K562 (cell line): ENCODE data around the gene TUBD1. TPM values are rescaled to one million over a fixed set of nuclear protein-coding genes. Genes with fewer than 3 reads are reported as not detected.

ENCODE experiments used
- BMI1 ChIP-seq: fragments of 150-350 bp; IDR thresholded peaks from 2 replicates; pipeline ENCODE4 v1.6.1; 2014; ENCODE audit warnings: low read length
- CREB5 ChIP-seq: fragments of 250-450 bp; sonication (Bioruptor Pico); IDR thresholded peaks from 2 replicates; pipeline ENCODE4 v1.5.0; 2020; ENCODE audit warnings: mild to moderate bottlenecking
- FOXJ3 ChIP-seq: sonication (generic); formaldehyde crosslinking; IDR thresholded peaks from 2 replicates; pipeline ENCODE4 v1.4.0; 2020; ENCODE audit warnings: mild to moderate bottlenecking, missing genetic modification reagents
- HLTF ChIP-seq: fragments of 450-650 bp; IDR thresholded peaks from 2 replicates; pipeline ENCODE4 v1.6.1; 2016
- L3MBTL2 ChIP-seq: fragments of 450-650 bp; IDR thresholded peaks from 2 replicates; pipeline ENCODE4 v1.6.1; 2016; ENCODE audit warnings: mild to moderate bottlenecking, moderate library complexity
- MCM5 ChIP-seq: fragments of 450-650 bp; IDR thresholded peaks from 2 replicates; pipeline ENCODE4 v1.6.1; 2016; ENCODE audit warnings: low read depth
- NR2F6 ChIP-seq: fragments of 450-650 bp; formaldehyde crosslinking; IDR thresholded peaks from 2 replicates; pipeline ENCODE4 v1.4.0; 2020; ENCODE audit warnings: mild to moderate bottlenecking
- PHB2 ChIP-seq: fragments of 450-650 bp; IDR thresholded peaks from 2 replicates; pipeline ENCODE4 v1.6.1; 2017; ENCODE audit warnings: low read depth
- SIN3A ChIP-seq, 2 experiments: fragments of 150-350 bp in 1 of 2; IDR thresholded peaks; 2 replicates each; pipeline ENCODE4 v1.6.1; 2011 to 2016; ENCODE audit warnings: borderline replicate concordance in 2 of 2, low read depth in 2 of 2, low read length in 2 of 2, mild to moderate bottlenecking in 2 of 2, moderate library complexity in 2 of 2; ENCODE audit not compliant: control insufficient read depth in 1 of 2
- TBP ChIP-seq: optimal IDR thresholded peaks from 2 replicates; pipeline ENCODE3; 2011; ENCODE audit warnings: low read depth, low read length, improper control_type of control experiment
- TSC22D4 ChIP-seq: fragments of 450-650 bp; IDR thresholded peaks from 2 replicates; pipeline ENCODE4 v1.6.1; 2016; ENCODE audit warnings: missing genetic modification characterization, missing biosample characterization, control low read depth
- ZC3H4 ChIP-seq: sonication (generic); formaldehyde crosslinking; IDR thresholded peaks from 2 replicates; pipeline ENCODE4 v1.9.0; 2021; ENCODE audit warnings: missing genetic modification reagents, borderline replicate concordance
- ZNF12 ChIP-seq: sonication (generic); formaldehyde crosslinking; IDR thresholded peaks from 2 replicates; pipeline ENCODE4 v1.4.0; 2020; ENCODE audit warnings: mild to moderate bottlenecking, missing genetic modification reagents
- ZNF347 ChIP-seq: fragments of 450-650 bp; formaldehyde crosslinking; IDR thresholded peaks from 2 replicates; pipeline ENCODE4 v1.4.0; 2020; ENCODE audit warnings: low read depth, mild to moderate bottlenecking, moderate library complexity
- ZNF57 ChIP-seq: fragments of 450-650 bp; formaldehyde crosslinking; IDR thresholded peaks from 2 replicates; pipeline ENCODE4 v1.4.0; 2020; ENCODE audit warnings: mild to moderate bottlenecking, moderate library complexity
- polyA plus RNA-seq, 8 experiments: library from polyadenylated mRNA; depleted of rRNA in 4 of 8; stranded (reverse) in 5 of 8; unstranded in 3 of 8; fragments of >200 nt; fragmentation: Nextera tagmentation in 2 of 8; fragmentation: Illumina TruSeq in 1 of 8; extraction: Ambion mirVana in 2 of 8; extraction: Trizol in 1 of 8; gene quantifications; 2 replicates each; pipeline versions ENCODE4 v1.2.1 to v1.2.3, GENCODE V29; 2011 to 2014; ENCODE audit warnings: inconsistent platforms in 1 of 8, missing spikeins in 1 of 8
- total RNA-seq, 7 experiments: library from RNA; depleted of rRNA in 6 of 7; stranded (reverse); fragments of >200 nt in 6 of 7; fragmentation: Illumina TruSeq in 2 of 7; extraction: Trizol in 2 of 7; gene quantifications; 2 replicates each; pipeline versions ENCODE4 v1.2.1 to v1.2.3, GENCODE V29; 2011 to 2021; ENCODE audit warnings: low replicate concordance in 1 of 7
- TF ChIP-seq, protein P1 (sequence below): fragments of 250-450 bp; sonication (Bioruptor Pico); IDR thresholded peaks from 2 replicates; pipeline ENCODE4 v1.4.0; 2020; ENCODE audit warnings: mild to moderate bottlenecking, moderate library complexity
- TF ChIP-seq, protein P2 (sequence below): sonication (generic); formaldehyde crosslinking; IDR thresholded peaks from 2 replicates; pipeline ENCODE4 v1.8.0; 2022; ENCODE audit warnings: mild to moderate bottlenecking, missing genetic modification reagents
- TF ChIP-seq, protein P3 (sequence below): IDR thresholded peaks from 3 replicates; pipeline ENCODE4 v1.6.1; 2011; ENCODE audit warnings: borderline replicate concordance, mild to moderate bottlenecking, moderate library complexity; ENCODE audit not compliant: insufficient read length; ENCODE audit errors: extremely low read depth

Gene TUBD1
- total and polyA plus RNA-seq, 9 of the 15 experiments (the other 6 are each of a cell fraction or from before 2014, with no cell fraction given): 10.8 to 35.3 (median 17.9) TPM

- TF ChIP-seq TSC22D4: no peak
- no peak for TF ChIP-seq PHB2
- TF ChIP-seq TBP: no peak
- TF ChIP-seq ZC3H4: 0 out of 2 replicates have a peak, but pooled peaks have one; percentile 85
- no peak for TF ChIP-seq MCM5
- peak; percentile 87; the same call in 1 of the 2 replicates for TF ChIP-seq CREB5 (CRISPR knock-in tag)
- TF ChIP-seq, protein P1, sequence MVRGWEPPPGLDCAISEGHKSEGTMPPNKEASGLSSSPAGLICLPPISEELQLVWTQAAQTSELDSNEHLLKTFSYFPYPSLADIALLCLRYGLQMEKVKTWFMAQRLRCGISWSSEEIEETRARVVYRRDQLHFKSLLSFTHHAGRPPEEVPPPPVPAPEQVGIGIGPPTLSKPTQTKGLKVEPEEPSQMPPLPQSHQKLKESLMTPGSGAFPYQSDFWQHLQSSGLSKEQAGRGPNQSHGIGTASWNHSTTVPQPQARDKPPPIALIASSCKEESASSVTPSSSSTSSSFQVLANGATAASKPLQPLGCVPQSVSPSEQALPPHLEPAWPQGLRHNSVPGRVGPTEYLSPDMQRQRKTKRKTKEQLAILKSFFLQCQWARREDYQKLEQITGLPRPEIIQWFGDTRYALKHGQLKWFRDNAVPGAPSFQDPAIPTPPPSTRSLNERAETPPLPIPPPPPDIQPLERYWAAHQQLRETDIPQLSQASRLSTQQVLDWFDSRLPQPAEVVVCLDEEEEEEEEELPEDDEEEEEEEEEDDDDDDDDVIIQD (CRISPR knock-in tag): no peak
- TF ChIP-seq HLTF: peak; percentile 15; the same call in 1 of the 2 replicates
- peak; percentile 89 for TF ChIP-seq ZNF57 (CRISPR knock-in tag)
- TF ChIP-seq BMI1: no peak
- TF ChIP-seq, protein P2, sequence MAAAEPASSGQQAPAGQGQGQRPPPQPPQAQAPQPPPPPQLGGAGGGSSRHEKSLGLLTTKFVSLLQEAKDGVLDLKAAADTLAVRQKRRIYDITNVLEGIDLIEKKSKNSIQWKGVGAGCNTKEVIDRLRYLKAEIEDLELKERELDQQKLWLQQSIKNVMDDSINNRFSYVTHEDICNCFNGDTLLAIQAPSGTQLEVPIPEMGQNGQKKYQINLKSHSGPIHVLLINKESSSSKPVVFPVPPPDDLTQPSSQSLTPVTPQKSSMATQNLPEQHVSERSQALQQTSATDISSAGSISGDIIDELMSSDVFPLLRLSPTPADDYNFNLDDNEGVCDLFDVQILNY: no peak
- peak; percentile 85 for TF ChIP-seq ZNF347 (CRISPR knock-in tag)
- peak in 1 of 2 experiments; percentile 93; a peak in 1 of 4 replicates for TF ChIP-seq SIN3A (IDR thresholded peaks at IDR 0.05; ENCODE audit: borderline replicate concordance in 2 of 2, control insufficient read depth in 1 of 2, low read depth in 2 of 2, low read length in 2 of 2)
- peak; percentile 6; the same call in 1 of the 2 replicates for TF ChIP-seq NR2F6 (CRISPR knock-in tag)
- no peak for TF ChIP-seq L3MBTL2
- TF ChIP-seq ZNF12 (CRISPR knock-in tag): 0 out of 2 replicates have a peak, but pooled peaks have one; percentile 16
- TF ChIP-seq, protein P3, sequence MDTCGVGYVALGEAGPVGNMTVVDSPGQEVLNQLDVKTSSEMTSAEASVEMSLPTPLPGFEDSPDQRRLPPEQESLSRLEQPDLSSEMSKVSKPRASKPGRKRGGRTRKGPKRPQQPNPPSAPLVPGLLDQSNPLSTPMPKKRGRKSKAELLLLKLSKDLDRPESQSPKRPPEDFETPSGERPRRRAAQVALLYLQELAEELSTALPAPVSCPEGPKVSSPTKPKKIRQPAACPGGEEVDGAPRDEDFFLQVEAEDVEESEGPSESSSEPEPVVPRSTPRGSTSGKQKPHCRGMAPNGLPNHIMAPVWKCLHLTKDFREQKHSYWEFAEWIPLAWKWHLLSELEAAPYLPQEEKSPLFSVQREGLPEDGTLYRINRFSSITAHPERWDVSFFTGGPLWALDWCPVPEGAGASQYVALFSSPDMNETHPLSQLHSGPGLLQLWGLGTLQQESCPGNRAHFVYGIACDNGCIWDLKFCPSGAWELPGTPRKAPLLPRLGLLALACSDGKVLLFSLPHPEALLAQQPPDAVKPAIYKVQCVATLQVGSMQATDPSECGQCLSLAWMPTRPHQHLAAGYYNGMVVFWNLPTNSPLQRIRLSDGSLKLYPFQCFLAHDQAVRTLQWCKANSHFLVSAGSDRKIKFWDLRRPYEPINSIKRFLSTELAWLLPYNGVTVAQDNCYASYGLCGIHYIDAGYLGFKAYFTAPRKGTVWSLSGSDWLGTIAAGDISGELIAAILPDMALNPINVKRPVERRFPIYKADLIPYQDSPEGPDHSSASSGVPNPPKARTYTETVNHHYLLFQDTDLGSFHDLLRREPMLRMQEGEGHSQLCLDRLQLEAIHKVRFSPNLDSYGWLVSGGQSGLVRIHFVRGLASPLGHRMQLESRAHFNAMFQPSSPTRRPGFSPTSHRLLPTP: no peak
- no peak for TF ChIP-seq FOXJ3
Measured at GRCh38 chr17:59842901-59843652, 49.7 kb downstream of the TUBD1 start (continued).
